H9 (cell line): ENCODE data around the gene SLC25A39. TPM values are rescaled to one million over a fixed set of nuclear protein-coding genes. Genes with fewer than 3 reads are reported as not detected.

Experiments used
- DNase-seq: peaks from one replicate; pipeline ENCODE4 v3.0.0-alpha.2; 2017
- H2AFZ ChIP-seq: one replicate; pipeline ENCODE4 v1.6.1; 2013; ENCODE audit warnings: mild to moderate bottlenecking, low read length, control low read depth, moderate library complexity
- H2AK5ac ChIP-seq: 2 replicates; pipeline ENCODE4 v1.6.1; 2013; ENCODE audit warnings: low read length, control low read depth, mixed read lengths; ENCODE audit not compliant: insufficient read length
- H2BK120ac ChIP-seq: one replicate; pipeline ENCODE4 v1.6.1; 2013; ENCODE audit warnings: low read depth, mild to moderate bottlenecking, low read length, control low read depth, inconsistent platforms; ENCODE audit not compliant: poor library complexity, severe bottlenecking
- H2BK12ac ChIP-seq: 2 replicates; pipeline ENCODE4 v1.6.1; 2013; ENCODE audit warnings: low read length, control low read depth, mixed read lengths, low read depth; ENCODE audit not compliant: insufficient read length
- H2BK15ac ChIP-seq: 2 replicates; pipeline ENCODE4 v1.6.1; 2013; ENCODE audit warnings: low read depth, low read length, control low read depth
- H2BK20ac ChIP-seq: one replicate; pipeline ENCODE4 v1.6.1; 2013; ENCODE audit warnings: low read depth, mild to moderate bottlenecking, low read length, control low read depth, inconsistent platforms; ENCODE audit not compliant: poor library complexity, severe bottlenecking
- H2BK5ac ChIP-seq: 2 replicates; pipeline ENCODE4 v1.6.1; 2013; ENCODE audit warnings: low read length, control low read depth, mixed read lengths; ENCODE audit not compliant: insufficient read length
- H3K14ac ChIP-seq: 2 replicates; pipeline ENCODE4 v1.6.1; 2013; ENCODE audit warnings: low read length, control low read depth; ENCODE audit not compliant: insufficient read depth
- H3K18ac ChIP-seq: 2 replicates; pipeline ENCODE4 v1.6.1; 2013; ENCODE audit warnings: low read depth, mild to moderate bottlenecking, mixed read lengths, low read length, control low read depth; ENCODE audit not compliant: insufficient read length
- H3K23ac ChIP-seq: 2 replicates; pipeline ENCODE4 v1.6.1; 2013; ENCODE audit warnings: low read length, control low read depth, mixed read lengths, low read depth; ENCODE audit not compliant: insufficient read length
- H3K23me2 ChIP-seq: 2 replicates; pipeline ENCODE4 v1.6.1; 2013; ENCODE audit warnings: low read depth, mild to moderate bottlenecking, mixed read lengths, low read length, control low read depth; ENCODE audit not compliant: insufficient read length, poor library complexity, severe bottlenecking
- H3K27ac ChIP-seq: 2 replicates; pipeline ENCODE4 v1.5.1; 2013; ENCODE audit warnings: low read length, control low read depth, mixed read lengths, low read depth; ENCODE audit not compliant: insufficient read length
- H3K27me3 ChIP-seq: 2 replicates; pipeline ENCODE4 v1.6.1; 2013; ENCODE audit warnings: low read length, control low read depth, inconsistent platforms; ENCODE audit not compliant: insufficient read depth
- H3K4ac ChIP-seq: 2 replicates; pipeline ENCODE4 v1.6.1; 2013; ENCODE audit warnings: low read depth, mild to moderate bottlenecking, control low read depth, inconsistent platforms, low read length, moderate library complexity
- H3K4me1 ChIP-seq: 2 replicates; pipeline ENCODE4 v1.6.1; 2013; ENCODE audit warnings: low read length, control low read depth, inconsistent platforms; ENCODE audit not compliant: insufficient read depth
- H3K4me2 ChIP-seq: 2 replicates; pipeline ENCODE4 v1.6.1; 2013; ENCODE audit warnings: low read length, control low read depth, mixed read lengths; ENCODE audit not compliant: insufficient read length, insufficient read depth
- H3K56ac ChIP-seq: 2 replicates; pipeline ENCODE4 v1.6.1; 2013; ENCODE audit warnings: low read depth, mild to moderate bottlenecking, mixed read lengths, low read length, control low read depth; ENCODE audit not compliant: insufficient read length
- H3K79me1 ChIP-seq: 2 replicates; pipeline ENCODE4 v1.6.1; 2013; ENCODE audit warnings: low read depth, mild to moderate bottlenecking, moderate library complexity, low read length, control low read depth, inconsistent platforms; ENCODE audit not compliant: insufficient read depth, poor library complexity, severe bottlenecking
- H3K79me2 ChIP-seq: 2 replicates; pipeline ENCODE4 v1.6.1; 2013; ENCODE audit warnings: low read length, control low read depth, inconsistent platforms; ENCODE audit not compliant: insufficient read depth
- H3K9ac ChIP-seq: 2 replicates; pipeline ENCODE4 v1.6.1; 2013; ENCODE audit warnings: low read length, control low read depth, mixed read lengths; ENCODE audit not compliant: insufficient read length; ENCODE audit errors: extremely low read depth
- H3K9me3 ChIP-seq: one replicate; pipeline ENCODE4 v1.6.1; 2013; ENCODE audit warnings: low read depth, low read length, inconsistent platforms; ENCODE audit not compliant: control insufficient read depth
- H3T11ph ChIP-seq: one replicate; pipeline ENCODE4 v1.6.1; 2013; ENCODE audit warnings: mild to moderate bottlenecking, low read length, control low read depth, inconsistent platforms
- H4K20me1 ChIP-seq: one replicate; pipeline ENCODE4 v1.6.1; 2013; ENCODE audit not compliant: control insufficient read depth, insufficient read length, insufficient read depth
- H4K5ac ChIP-seq: 2 replicates; pipeline ENCODE4 v1.6.1; 2013; ENCODE audit warnings: low read depth, mild to moderate bottlenecking, mixed read lengths, low read length, control low read depth; ENCODE audit not compliant: insufficient read length
- H4K8ac ChIP-seq: replicated peaks from 2 replicates; pipeline ENCODE4 v1.6.1; 2013; ENCODE audit warnings: low read length, control low read depth, mixed read lengths, low read depth; ENCODE audit not compliant: insufficient read length
- H4K91ac ChIP-seq: 2 replicates; pipeline ENCODE4 v1.6.1; 2013; ENCODE audit warnings: low read depth, mild to moderate bottlenecking, moderate library complexity, mixed read lengths, low read length, control low read depth; ENCODE audit not compliant: insufficient read length
- H3K27ac Mint-ChIP-seq, 3 experiments: 2 replicates in 2 of 3; 3 replicates in 1 of 3; pipeline ENCODE4 v1.8.0; 2020 to 2021; ENCODE audit warnings: mixed read lengths in 3 of 3, mild to moderate bottlenecking in 1 of 3, moderate library complexity in 1 of 3
- H3K27me3 Mint-ChIP-seq: 2 replicates; pipeline ENCODE4 v1.8.0; 2021; ENCODE audit warnings: low read depth, mild to moderate bottlenecking, moderate library complexity, mixed read lengths
- H3K36me3 Mint-ChIP-seq, 3 experiments: 2 replicates in 2 of 3; 3 replicates in 1 of 3; pipeline ENCODE4 v1.8.0; 2020 to 2021; ENCODE audit warnings: low read depth in 3 of 3, mixed read lengths in 3 of 3; ENCODE audit not compliant: insufficient read depth in 1 of 3
- H3K4me1 Mint-ChIP-seq, 2 experiments: 2 replicates each; pipeline ENCODE4 v1.8.0; 2020; ENCODE audit warnings: mixed read lengths in 2 of 2
- H3K4me3 Mint-ChIP-seq, 2 experiments: 2 replicates in 1 of 2; 3 replicates in 1 of 2; pipeline ENCODE4 v1.8.0; 2020 to 2021; ENCODE audit warnings: mild to moderate bottlenecking in 2 of 2, mixed read lengths in 2 of 2, moderate library complexity in 1 of 2
- H3K9me3 Mint-ChIP-seq, 2 experiments: 2 replicates in 1 of 2; 3 replicates in 1 of 2; pipeline ENCODE4 v1.8.0; 2020; ENCODE audit warnings: mild to moderate bottlenecking in 2 of 2, mixed read lengths in 2 of 2, moderate library complexity in 1 of 2
- WGBS: extraction: QIAGEN DNeasy Blood & Tissue Kit; methylation state at CpG from one replicate; pipeline ENCODE4 v1.1.7; 2013; ENCODE audit warnings: missing lambda C conversion rate, low lambda C conversion rate, mixed read lengths; ENCODE audit not compliant: insufficient read length; ENCODE audit errors: extremely low coverage; 5-methylcytosine and 5-hydroxymethylcytosine counted together
- total RNA-seq: library from RNA; stranded (reverse); gene quantifications from 2 replicates; pipeline ENCODE4 v1.2.1, GENCODE V29; 2021
- TF ChIP-seq, protein P1 (sequence below): fragments of 200-600 bp; sonication (generic); conservative IDR thresholded peaks from 3 replicates; pipeline ENCODE4 v1.8.0; 2021; ENCODE audit warnings: antibody characterized with exemption, mild to moderate bottlenecking

Gene SLC25A39
- total RNA-seq, 1 experiment from 2014 or later: 227 TPM

DNA sequence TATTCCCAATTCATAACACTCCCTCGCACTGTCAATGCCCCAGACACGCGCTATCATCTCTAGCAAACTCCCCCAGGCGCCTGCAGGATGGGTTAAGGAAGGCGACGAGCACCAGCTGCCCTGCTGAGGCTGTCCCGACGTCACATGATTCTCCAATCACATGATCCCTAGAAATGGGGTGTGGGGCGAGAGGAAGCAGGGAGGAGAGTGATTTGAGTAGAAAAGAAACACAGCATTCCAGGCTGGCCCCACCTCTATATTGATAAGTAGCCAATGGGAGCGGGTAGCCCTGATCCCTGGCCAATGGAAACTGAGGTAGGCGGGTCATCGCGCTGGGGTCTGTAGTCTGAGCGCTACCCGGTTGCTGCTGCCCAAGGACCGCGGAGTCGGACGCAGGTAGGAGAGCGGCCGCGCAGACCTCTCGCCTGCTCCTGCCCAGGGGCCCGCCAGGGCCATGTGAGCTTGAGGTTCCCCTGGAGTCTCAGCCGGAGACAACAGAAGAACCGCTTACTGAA lies 20.4 kb upstream of the SLC25A39 start, which contains the start of gene GRN:
GRN (plus strand) TSS at position 364 of the 515 bp plus-strand sequence. CDS start 3,863 bp downstream, outside the sequence.
- TF ChIP-seq, protein P1, sequence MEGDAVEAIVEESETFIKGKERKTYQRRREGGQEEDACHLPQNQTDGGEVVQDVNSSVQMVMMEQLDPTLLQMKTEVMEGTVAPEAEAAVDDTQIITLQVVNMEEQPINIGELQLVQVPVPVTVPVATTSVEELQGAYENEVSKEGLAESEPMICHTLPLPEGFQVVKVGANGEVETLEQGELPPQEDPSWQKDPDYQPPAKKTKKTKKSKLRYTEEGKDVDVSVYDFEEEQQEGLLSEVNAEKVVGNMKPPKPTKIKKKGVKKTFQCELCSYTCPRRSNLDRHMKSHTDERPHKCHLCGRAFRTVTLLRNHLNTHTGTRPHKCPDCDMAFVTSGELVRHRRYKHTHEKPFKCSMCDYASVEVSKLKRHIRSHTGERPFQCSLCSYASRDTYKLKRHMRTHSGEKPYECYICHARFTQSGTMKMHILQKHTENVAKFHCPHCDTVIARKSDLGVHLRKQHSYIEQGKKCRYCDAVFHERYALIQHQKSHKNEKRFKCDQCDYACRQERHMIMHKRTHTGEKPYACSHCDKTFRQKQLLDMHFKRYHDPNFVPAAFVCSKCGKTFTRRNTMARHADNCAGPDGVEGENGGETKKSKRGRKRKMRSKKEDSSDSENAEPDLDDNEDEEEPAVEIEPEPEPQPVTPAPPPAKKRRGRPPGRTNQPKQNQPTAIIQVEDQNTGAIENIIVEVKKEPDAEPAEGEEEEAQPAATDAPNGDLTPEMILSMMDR: no peak
- Histone ChIP-seq H3K27me3 (no peaks in the 10 kb centered on the region), H2AK5ac (no peak within 1 kb of the TSS), H3K23me2 (peaks cover 5% of the 10 kb centered on the region), H3K4me2 (peak within 1 kb of the TSS; percentile 89), H3K27ac (no peak within 1 kb of the TSS), H4K20me1 (no peaks in the 10 kb centered on the region), H3K9me3 (no peaks in the 10 kb centered on the region), H3K79me2 (no peaks in the 10 kb centered on the region), H3K18ac (no peak within 1 kb of the TSS), H2BK20ac (no peak within 1 kb of the TSS), H4K8ac (no peak within 1 kb of the TSS), H4K91ac (no peak within 1 kb of the TSS), H2BK120ac (no peak within 1 kb of the TSS), H2AFZ (no peak within 1 kb of the TSS), H3K4ac (no peak within 1 kb of the TSS), H2BK5ac (no peak within 1 kb of the TSS), H3K4me1 (no peaks in the 10 kb centered on the region), H4K5ac (no peak within 1 kb of the TSS), H2BK15ac (no peak within 1 kb of the TSS), H3K14ac (no peak within 1 kb of the TSS), H3K23ac (no peak within 1 kb of the TSS), H2BK12ac (no peak within 1 kb of the TSS), H3K79me1 (no peaks in the 10 kb centered on the region), H3T11ph (no peak within 1 kb of the TSS), H3K9ac (peak within 1 kb of the TSS; percentile 25), H3K56ac (no peak within 1 kb of the TSS)
- H3K4me1 Mint-ChIP-seq: peaks cover 8% of the 10 kb centered on the region in 2 experiments
- peak; percentile 100 for DNase-seq
- peak within 1 kb of the TSS; percentile 73 to 85 (median 85); a peak in 6 of 7 replicates for H3K27ac Mint-ChIP-seq
- WGBS: no CpG with 5 or more reads among the region's 26 CpGs
- no peaks in the 10 kb centered on the region for H3K9me3 Mint-ChIP-seq
- H3K36me3 Mint-ChIP-seq: peaks cover 0 to 3% (median 0%) of the 10 kb centered on the region in 3 experiments; a peak in 1 of 7 replicates
- peak within 1 kb of the TSS; percentile 82 to 94 for H3K4me3 Mint-ChIP-seq
- peaks cover 34% of the 10 kb centered on the region for H3K27me3 Mint-ChIP-seq
